H1 (cell line): ENCODE measurements around the gene P2RX6. TPM values are rescaled to one million over a fixed set of nuclear protein-coding genes. Genes with fewer than 3 reads are reported as not detected.

Experiments
- CTCF ChIA-PET: fragments of 300-600 bp; sonication (Branson Sonifier 250); formaldehyde crosslinking; loops from one replicate; lab custom pipeline; 2021; ENCODE audit not compliant: partially characterized antibody; lab: Charles Lee
- POLR2A ChIA-PET: fragments of 300-600 bp; sonication (Branson Sonifier 250); formaldehyde crosslinking; loops from one replicate; lab custom pipeline; 2021; ENCODE audit warnings: inconsistent platforms; ENCODE audit not compliant: partially characterized antibody; lab: Charles Lee
- DNase-seq, 2 experiments: peaks; one replicate each; pipeline versions ENCODE4 v3.0.0 to v3.0.0-alpha.2; 2010 to 2022; ENCODE audit warnings: low spot score in 2 of 2, low read depth in 1 of 2, mixed read lengths in 1 of 2
- FAIRE-seq: peaks from 2 replicates; lab custom pipeline; 2011; peaks lifted over from hg19 to GRCh38; lab: Jason Lieb, UNC
- H2AFZ ChIP-seq: 2 replicates; pipeline ENCODE4 v1.8.1; 2012; ENCODE audit warnings: low read length, inconsistent platforms
- H2AK5ac ChIP-seq: 2 replicates; pipeline ENCODE4 v1.6.1; 2013; ENCODE audit warnings: low read depth, low read length
- H2BK120ac ChIP-seq: replicated peaks from 2 replicates; pipeline ENCODE3; 2013; ENCODE audit warnings: low read depth, low read length, inconsistent platforms
- H2BK12ac ChIP-seq: 2 replicates; pipeline ENCODE4 v1.6.1; 2013; ENCODE audit warnings: low read depth, low read length
- H2BK15ac ChIP-seq: 2 replicates; pipeline ENCODE4 v1.6.1; 2013; ENCODE audit warnings: low read length
- H2BK20ac ChIP-seq: 2 replicates; pipeline ENCODE4 v1.6.1; 2013; ENCODE audit warnings: low read length
- H2BK5ac ChIP-seq: 2 replicates; pipeline ENCODE4 v1.6.1; 2013; ENCODE audit warnings: low read depth, low read length
- H3K14ac ChIP-seq: 2 replicates; pipeline ENCODE4 v1.6.1; 2013; ENCODE audit warnings: inconsistent platforms; ENCODE audit not compliant: insufficient read length
- H3K18ac ChIP-seq: 2 replicates; pipeline ENCODE4 v1.6.1; 2013; ENCODE audit warnings: low read length; ENCODE audit errors: extremely low read depth
- H3K23ac ChIP-seq: 2 replicates; pipeline ENCODE4 v1.6.1; 2013; ENCODE audit warnings: inconsistent platforms; ENCODE audit not compliant: insufficient read length
- H3K23me2 ChIP-seq: 2 replicates; pipeline ENCODE4 v1.6.1; 2013; ENCODE audit warnings: low read depth, low read length
- H3K27ac ChIP-seq: 2 replicates; pipeline ENCODE4 v1.6.1; 2011; ENCODE audit warnings: low read depth, low read length, inconsistent platforms
- H3K27me3 ChIP-seq, 4 experiments: replicated peaks in 1 of 4; 1 replicate in 1 of 4; 2 replicates in 3 of 4; pipeline versions ENCODE4 v1.6.1 to v1.8.1; 2011 to 2013; ENCODE audit warnings: low read length in 3 of 4, mild to moderate bottlenecking in 3 of 4, inconsistent platforms in 2 of 4, mixed read lengths in 2 of 4, moderate library complexity in 1 of 4; ENCODE audit not compliant: control insufficient read depth in 3 of 4, insufficient read depth in 3 of 4; ENCODE audit errors: extremely low read depth in 1 of 4
- H3K36me3 ChIP-seq, 4 experiments: 2 replicates each; pipeline versions ENCODE4 v1.6.1 to v1.8.1; 2011 to 2013; ENCODE audit warnings: mild to moderate bottlenecking in 4 of 4, low read length in 3 of 4, moderate library complexity in 2 of 4, control low read depth in 1 of 4, inconsistent platforms in 1 of 4; ENCODE audit not compliant: insufficient read depth in 4 of 4, control insufficient read depth in 2 of 4
- H3K4ac ChIP-seq: replicated peaks from 2 replicates; pipeline ENCODE3; 2013; ENCODE audit warnings: low read length, low read depth, mixed read lengths, inconsistent platforms; ENCODE audit not compliant: insufficient read length
- H3K4me1 ChIP-seq, 4 experiments: replicated peaks in 1 of 4; 1 replicate in 1 of 4; 2 replicates in 3 of 4; pipeline versions ENCODE4 v1.6.1 to v1.8.1; 2011 to 2013; ENCODE audit warnings: low read length in 3 of 4, inconsistent platforms in 2 of 4, mixed read lengths in 1 of 4; ENCODE audit not compliant: insufficient read depth in 4 of 4, control insufficient read depth in 3 of 4
- H3K4me2 ChIP-seq, 2 experiments: 2 replicates each; pipeline versions ENCODE4 v1.6.1 to v1.8.1; 2011 to 2013; ENCODE audit warnings: low read depth in 2 of 2, low read length in 2 of 2, control low read depth in 1 of 2, inconsistent platforms in 1 of 2, mild to moderate bottlenecking in 1 of 2; ENCODE audit not compliant: insufficient read depth in 1 of 2
- H3K4me3 ChIP-seq, 4 experiments: fragments of 200-600, 300-600 bp in 1 of 4; sonication (generic), shearing (Covaris generic), sonication (Bioruptor Twin) in 1 of 4; 2 replicates each; pipeline versions ENCODE4 v1.5.1 to v1.8.1; 2011 to 2016; ENCODE audit warnings: low read length in 4 of 4, low read depth in 3 of 4, control low read depth in 2 of 4, inconsistent platforms in 2 of 4, mild to moderate bottlenecking in 2 of 4, mixed read lengths in 1 of 4, moderate library complexity in 1 of 4; ENCODE audit not compliant: insufficient read depth in 2 of 4; ENCODE audit errors: extremely low read depth in 1 of 4
- H3K56ac ChIP-seq: replicated peaks from 2 replicates; pipeline ENCODE3; 2013; ENCODE audit warnings: low read depth, mild to moderate bottlenecking, mixed read lengths, low read length, inconsistent platforms; ENCODE audit not compliant: insufficient read length
- H3K79me1 ChIP-seq: 2 replicates; pipeline ENCODE4 v1.6.1; 2013; ENCODE audit warnings: low read depth, low read length, control low read depth
- H3K79me2 ChIP-seq, 2 experiments: 2 replicates each; pipeline versions ENCODE4 v1.6.1 to v1.8.1; 2012 to 2013; ENCODE audit warnings: low read length in 2 of 2, mild to moderate bottlenecking in 2 of 2, inconsistent platforms in 1 of 2; ENCODE audit not compliant: insufficient read depth in 2 of 2, control insufficient read depth in 1 of 2
- H3K9ac ChIP-seq, 4 experiments: replicated peaks in 1 of 4; 1 replicate in 1 of 4; 2 replicates in 3 of 4; pipeline versions ENCODE4 v1.6.1 to v1.8.1; 2011 to 2013; ENCODE audit warnings: low read depth in 3 of 4, low read length in 3 of 4, control low read depth in 2 of 4, mild to moderate bottlenecking in 2 of 4, moderate library complexity in 2 of 4, inconsistent platforms in 1 of 4; ENCODE audit errors: extremely low read depth in 1 of 4
- H3K9me3 ChIP-seq, 2 experiments: 2 replicates each; pipeline versions ENCODE4 v1.6.1 to v1.8.1; 2012 to 2013; ENCODE audit warnings: mild to moderate bottlenecking in 2 of 2, moderate library complexity in 2 of 2, control low read depth in 1 of 2, inconsistent platforms in 1 of 2, low read depth in 1 of 2, low read length in 1 of 2, mixed read lengths in 1 of 2; ENCODE audit not compliant: insufficient read depth in 2 of 2
- H4K20me1 ChIP-seq, 2 experiments: replicated peaks in 1 of 2; 2 replicates each; pipeline versions ENCODE3 to v1.8.1; 2011 to 2013; ENCODE audit warnings: inconsistent platforms in 2 of 2, low read length in 2 of 2, mild to moderate bottlenecking in 1 of 2; ENCODE audit not compliant: insufficient read depth in 2 of 2, control insufficient read depth in 1 of 2
- H4K5ac ChIP-seq: 2 replicates; pipeline ENCODE4 v1.6.1; 2013; ENCODE audit warnings: low read length, low read depth, mixed read lengths, inconsistent platforms; ENCODE audit not compliant: insufficient read length
- H4K8ac ChIP-seq: 2 replicates; pipeline ENCODE4 v1.8.0; 2013; ENCODE audit warnings: mild to moderate bottlenecking, moderate library complexity, low read length, inconsistent platforms; ENCODE audit not compliant: insufficient read depth; ENCODE audit errors: extremely low read depth
- H4K91ac ChIP-seq: replicated peaks from 2 replicates; pipeline ENCODE3; 2013; ENCODE audit warnings: low read length, mixed read lengths, inconsistent platforms; ENCODE audit not compliant: insufficient read length
- CBX5 ChIP-seq: fragments of 300-800, 300-1000 bp; sonication (generic); IDR thresholded peaks from 2 replicates; pipeline ENCODE4 v1.7.1; 2016; ENCODE audit warnings: antibody characterized with exemption, low read length, low read depth
- CREB1 ChIP-seq: IDR thresholded peaks from 2 replicates; pipeline ENCODE4 v1.6.1; 2012; ENCODE audit warnings: inconsistent platforms
- E2F6 ChIP-seq: IDR thresholded peaks from 2 replicates; pipeline ENCODE4 v1.6.1; 2012; ENCODE audit warnings: inconsistent platforms
- SIRT6 ChIP-seq: IDR thresholded peaks from one replicate; pipeline ENCODE4 v1.7.1; 2012; ENCODE audit warnings: low read length, inconsistent platforms
- SIX5 ChIP-seq: IDR thresholded peaks from 2 replicates; pipeline ENCODE4 v1.6.1; 2011; ENCODE audit warnings: mild to moderate bottlenecking, low read depth, low read length
- SUZ12 ChIP-seq: fragments of 200-600 bp; sonication (generic); IDR thresholded peaks from 2 replicates; pipeline ENCODE4 v1.6.1; 2012; ENCODE audit warnings: mild to moderate bottlenecking, inconsistent platforms, low read length, moderate library complexity, mixed read lengths
- WGBS, 2 experiments: shearing (Covaris generic) in 1 of 2; methylation state at CpG; one replicate each; pipeline versions ENCODE4 v1.1.6 to v1.1.7; 2013 to 2015; ENCODE audit warnings: low lambda C conversion rate in 2 of 2, mixed read lengths in 2 of 2, inconsistent platforms in 1 of 2, low coverage in 1 of 2, missing lambda C conversion rate in 1 of 2; ENCODE audit not compliant: insufficient replicate concordance in 2 of 2, insufficient coverage in 1 of 2, insufficient read length in 1 of 2; ENCODE audit errors: extremely low coverage in 1 of 2, missing lambda C conversion rate in 1 of 2; 5-methylcytosine and 5-hydroxymethylcytosine counted together
- polyA plus RNA-seq, 7 experiments: library from polyadenylated mRNA; depleted of rRNA in 3 of 7; stranded (reverse) in 5 of 7; unstranded in 2 of 7; fragments of >200 nt in 5 of 7; fragments of 200-250 nt in 2 of 7; gene quantifications; 1 replicate in 5 of 7; 2 replicates in 1 of 7; 4 replicates in 1 of 7; pipeline versions ENCODE4 v1.2.1 to v1.2.3, GENCODE V29; 2011 to 2013; ENCODE audit warnings: missing spikeins in 2 of 7, mixed read lengths in 2 of 7
- total RNA-seq: library from RNA; stranded (reverse); fragmentation: NEBNext Ultra II Directional; extraction: Animal tissue kit (Norgen Biotek cat#: 25700); gene quantifications from 2 replicates; pipeline ENCODE4 v1.2.1, GENCODE V29; 2021

P2RX6 gene
- total and polyA plus RNA-seq, 2 of the 8 experiments (the other 6 are each of a cell fraction or from before 2014, with no cell fraction given): 0.09 TPM; not detected in 1

- H3K27me3 ChIP-seq: peaks cover 6 to 31% (median 26%) of the 10 kb centered on the region in 4 experiments
- no peak for FAIRE-seq
These were observed 15.1 kb downstream of the P2RX6 start for GRCh38 chr22:21030032-21030431.

More at GRCh38 chr22:21030032-21030431, 15.1 kb downstream of the P2RX6 start:
- no peak overlapping the region for H4K91ac ChIP-seq
- H3K4me1 ChIP-seq: peaks cover 0 to 5% (median 3%) of the 10 kb centered on the region in 4 experiments; a peak in 3 of 7 replicates
- H3K9me3 ChIP-seq: no peaks in the 10 kb centered on the region
- H3K79me1 ChIP-seq: no peaks in the 10 kb centered on the region
- no peaks in the 10 kb centered on the region for H3K79me2 ChIP-seq
- no peak overlapping the region for H3K9ac ChIP-seq
- no peak overlapping the region for H3K14ac ChIP-seq
- H3K18ac ChIP-seq: no peak overlapping the region
- H2AK5ac ChIP-seq: no peak overlapping the region
- H3K23ac ChIP-seq: no peak overlapping the region
- no peak overlapping the region for H3K4me3 ChIP-seq
- no peak overlapping the region for H3K27ac ChIP-seq
- DNase-seq: no peak
- no peak overlapping the region for H4K5ac ChIP-seq
- peaks cover 9% of the 10 kb centered on the region; the same call in 1 of the 2 replicates for H3K23me2 ChIP-seq
- no peak overlapping the region for H2BK5ac ChIP-seq
- POLR2A ChIA-PET: interaction anchor here (0.6 kb wide), 1 partner anchor 33 kb away, joined by 3 read pairs; no protein-coding TSS in a partner anchor
- H2BK120ac ChIP-seq: no peak overlapping the region
- CTCF ChIA-PET: interaction anchor here (1.0 to 1.5 kb wide), 2 partner anchors 9 to 15 kb away, joined by 4 read pairs; no protein-coding TSS in a partner anchor
- H4K8ac ChIP-seq: peak overlapping the region; percentile 79; the same call in 1 of the 2 replicates
- no peak overlapping the region for H3K4me2 ChIP-seq
- TF ChIP-seq CBX5 (no peak), SIX5 (no peak), SIRT6 (no peak), CREB1 (no peak), SUZ12 (no peak), E2F6 (no peak)
- no peaks in the 10 kb centered on the region for H3K36me3 ChIP-seq
- 85% methylated on average over 11 of the region's 15 CpGs; no CpG with 5 or more reads in 1 of the 2 experiments for WGBS, 2 experiments
- H2BK15ac ChIP-seq: no peak overlapping the region; the same call in 1 of the 2 replicates
- peak overlapping the region; percentile 46 for H3K4ac ChIP-seq
- H2AFZ ChIP-seq: no peak overlapping the region
- no peak overlapping the region; the same call in 1 of the 2 replicates for H2BK20ac ChIP-seq
- no peak overlapping the region for H2BK12ac ChIP-seq
- H3K56ac ChIP-seq: no peak overlapping the region
- no peaks in the 10 kb centered on the region for H4K20me1 ChIP-seq
